Ishikawa (cell line): ENCODE data around the gene GSAP.

Experiments
- CEBPB ChIP-seq: IDR thresholded peaks from 2 replicates; pipeline ENCODE4 v1.6.1; 2012
- CREB1 ChIP-seq: IDR thresholded peaks from 2 replicates; pipeline ENCODE4 v1.6.1; 2012; ENCODE audit warnings: low read depth
- EGR1 ChIP-seq: IDR thresholded peaks from 2 replicates; pipeline ENCODE4 v1.6.1; 2012
- EP300 ChIP-seq: IDR thresholded peaks from 2 replicates; pipeline ENCODE4 v1.6.1; 2012; ENCODE audit warnings: borderline replicate concordance
- FOXM1 ChIP-seq: IDR thresholded peaks from 2 replicates; pipeline ENCODE4 v1.6.1; 2012; ENCODE audit warnings: low read depth, borderline replicate concordance
- MAX ChIP-seq: IDR thresholded peaks from 2 replicates; pipeline ENCODE4 v1.6.1; 2012
- NFIC ChIP-seq: IDR thresholded peaks from 2 replicates; pipeline ENCODE4 v1.6.1; 2012
- RAD21 ChIP-seq: IDR thresholded peaks from 2 replicates; pipeline ENCODE4 v1.6.1; 2012; ENCODE audit warnings: low read depth
- REST ChIP-seq: IDR thresholded peaks from 2 replicates; pipeline ENCODE4 v1.6.1; 2012; ENCODE audit warnings: low read depth, mild to moderate bottlenecking
- TAF1 ChIP-seq: IDR thresholded peaks from 2 replicates; pipeline ENCODE4 v1.6.1; 2012; ENCODE audit warnings: low read depth, mild to moderate bottlenecking
- TCF12 ChIP-seq: IDR thresholded peaks from 2 replicates; pipeline ENCODE4 v1.6.1; 2012; ENCODE audit warnings: low read depth
- TEAD4 ChIP-seq: IDR thresholded peaks from 2 replicates; pipeline ENCODE4 v1.6.1; 2012
- USF1 ChIP-seq: IDR thresholded peaks from 2 replicates; pipeline ENCODE4 v1.6.1; 2012
- YY1 ChIP-seq: IDR thresholded peaks from 2 replicates; pipeline ENCODE4 v1.6.1; 2012; ENCODE audit warnings: low read depth
- ZBTB7A ChIP-seq: IDR thresholded peaks from 2 replicates; pipeline ENCODE4 v1.6.1; 2012; ENCODE audit warnings: low read depth

GSAP gene

GRCh38 chr7:77382532-77382931 lies 33.6 kb downstream of the GSAP start:
- TF ChIP-seq CREB1 (no peak), REST (no peak), YY1 (no peak), TAF1 (no peak), NFIC (no peak), USF1 (no peak), CEBPB (no peak), EP300 (no peak), RAD21 (no peak), TEAD4 (no peak), EGR1 (no peak), ZBTB7A (no peak), TCF12 (no peak)

- TF ChIP-seq RAD21, result no peak
- TF ChIP-seq EGR1, result no peak
- no peak for TF ChIP-seq CREB1
- no peak for TF ChIP-seq YY1
- TF ChIP-seq USF1, result no peak
- TF ChIP-seq TAF1, result no peak
- TF ChIP-seq NFIC, result no peak
- no peak for TF ChIP-seq REST
- TF ChIP-seq MAX, result no peak
- TF ChIP-seq TEAD4, result no peak
- no peak for TF ChIP-seq ZBTB7A
- no peak for TF ChIP-seq CEBPB
- TF ChIP-seq FOXM1, result no peak
- no peak for TF ChIP-seq TCF12
- TF ChIP-seq EP300, result no peak
Observed at GRCh38 chr7:77378584-77378983, 37.6 kb downstream of the GSAP start.

- TF ChIP-seq USF1 (no peak), YY1 (no peak), REST (no peak), TAF1 (no peak), MAX (no peak), CEBPB (no peak), TEAD4 (no peak)
Observed at GRCh38 chr7:77370606-77371005, 45.5 kb downstream of the GSAP start.

- TF ChIP-seq CEBPB (no peak), RAD21 (no peak), YY1 (no peak), MAX (no peak), TAF1 (no peak), ZBTB7A (no peak), TEAD4 (no peak), CREB1 (no peak), EP300 (no peak)
Observed at GRCh38 chr7:77368974-77369373, 47.2 kb downstream of the GSAP start.
